Tibial nerve (tissue), 4 donors: ENCODE measurements around the gene FOXQ1.

Source experiments
- CTCF ChIP-seq, 5 experiments: fragments of 200-600 bp in 3 of 5; fragments of 450-650 bp in 2 of 5; sonication (generic) in 3 of 5; IDR thresholded peaks; one replicate each; pipeline ENCODE4 v1.5.1; 2016 to 2019; ENCODE audit warnings: antibody characterized with exemption in 5 of 5, mild to moderate bottlenecking in 3 of 5, moderate library complexity in 2 of 5
- EP300 ChIP-seq, 2 donors: sonication (generic); formaldehyde crosslinking; IDR thresholded peaks; one replicate each; pipeline ENCODE4 v1.6.1; 2017; ENCODE audit warnings: antibody characterized with exemption in 2 of 2, mild to moderate bottlenecking in 1 of 2
- POLR2A ChIP-seq, 2 donors: fragments of 450-650 bp; IDR thresholded peaks; one replicate each; pipeline ENCODE4 v1.6.1; 2017; ENCODE audit warnings: antibody characterized with exemption in 2 of 2, mild to moderate bottlenecking in 2 of 2, moderate library complexity in 2 of 2

DNA sequence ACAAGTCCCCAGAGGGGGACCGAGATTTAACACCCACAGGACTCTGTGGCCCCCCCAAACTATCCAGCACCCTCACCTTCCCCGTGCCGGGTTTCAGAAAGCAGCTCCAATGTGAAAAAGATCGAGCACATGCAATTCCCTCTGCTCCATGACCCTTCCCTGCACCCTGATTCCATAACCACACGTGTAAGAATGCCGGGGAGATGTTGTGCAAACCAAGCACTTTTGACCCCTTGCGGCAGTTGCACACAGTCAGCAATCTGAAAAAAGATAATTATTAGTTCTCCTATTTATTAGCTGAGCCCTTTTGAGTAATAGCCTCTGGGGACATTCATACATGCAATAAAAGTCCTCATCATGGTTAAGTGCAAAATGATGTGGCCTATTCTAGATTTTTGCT, 13.0 kb downstream of the FOXQ1 start:
- no peak for TF ChIP-seq CTCF (IDR thresholded peaks at IDR 0.05)
- no peak for TF ChIP-seq POLR2A (IDR thresholded peaks at IDR 0.05)
- no peak for TF ChIP-seq EP300 (IDR thresholded peaks at IDR 0.05)
